ENCODE results near the gene CKB.

Gene CKB

GRCh38 chr14:103504991-103505565 is 17.6 kb downstream of the CKB start:
- Histone ChIP-seq H3K27me3 (ENCODE audit: low read length) (no peaks in the 10 kb centered on the region), H3K9ac (ENCODE audit: low read length) (no peak overlapping the region), H3F3A (ENCODE audit: insufficient read depth) (no peaks in the 10 kb centered on the region), H3K4me2 (ENCODE audit: low read depth, low read length, poor library complexity, severe bottlenecking) (no peak overlapping the region), H3K9me2 (replicated peaks; ENCODE audit: insufficient read depth, low read length) (no peaks in the 10 kb centered on the region), H3K4me3 (ENCODE audit: insufficient read depth, low read length, poor library complexity, severe bottlenecking) (no peak overlapping the region), H3K9me3 (ENCODE audit: insufficient read depth, low read length) (no peaks in the 10 kb centered on the region), H4K20me1 (ENCODE audit: low read depth, low read length) (no peaks in the 10 kb centered on the region), H2AFZ (ENCODE audit: low read depth, low read length, severe bottlenecking) (no peak overlapping the region), H3K27ac (ENCODE audit: low read depth, low read length) (no peak overlapping the region), H3K36me3 (ENCODE audit: low read length) (no peaks in the 10 kb centered on the region), H3K79me2 (ENCODE audit: insufficient read depth, low read length) (no peaks in the 10 kb centered on the region)
- no peak for TF ChIP-seq EZH2phosphoT487 (conservative IDR thresholded peaks at IDR 0.05; ENCODE audit: low read length)

DNA sequence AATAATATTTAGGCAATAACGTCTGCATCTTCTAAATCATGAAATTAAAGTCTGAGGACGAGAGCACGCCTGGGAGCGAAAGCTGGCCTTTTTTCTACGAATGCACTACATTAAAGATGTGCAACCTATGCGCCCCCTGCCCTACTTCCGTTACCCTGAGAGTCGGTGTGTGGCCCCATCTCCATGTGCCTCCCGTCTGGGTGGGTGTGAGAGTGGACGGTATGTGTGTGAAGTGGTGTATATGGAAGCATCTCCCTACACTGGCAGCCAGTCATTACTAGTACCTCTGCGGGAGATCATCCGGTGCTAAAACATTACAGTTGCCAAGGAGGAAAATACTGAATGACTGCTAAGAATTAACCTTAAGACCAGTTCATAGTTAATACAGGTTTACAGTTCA is 19.3 kb downstream of the CKB start:
- Histone ChIP-seq H2AFZ (ENCODE audit: low read depth, low read length, severe bottlenecking) (no peak overlapping the region), H3K9me3 (ENCODE audit: insufficient read depth, low read length) (no peaks in the 10 kb centered on the region), H3K27me3 (ENCODE audit: low read length) (no peaks in the 10 kb centered on the region), H3K27ac (ENCODE audit: low read depth, low read length) (no peak overlapping the region), H3K79me2 (ENCODE audit: insufficient read depth, low read length) (no peaks in the 10 kb centered on the region), H3K4me3 (ENCODE audit: insufficient read depth, low read length, poor library complexity, severe bottlenecking) (no peak overlapping the region), H3K9me2 (replicated peaks; ENCODE audit: insufficient read depth, low read length) (no peaks in the 10 kb centered on the region), H3K9ac (ENCODE audit: low read length) (no peak overlapping the region), H4K20me1 (ENCODE audit: low read depth, low read length) (no peaks in the 10 kb centered on the region), H3K4me2 (ENCODE audit: low read depth, low read length, poor library complexity, severe bottlenecking) (no peak overlapping the region), H3K36me3 (ENCODE audit: low read length) (peaks cover 3% of the 10 kb centered on the region; the same call in 1 of the 2 replicates), H3F3A (ENCODE audit: insufficient read depth) (0 out of 2 replicates have a peak, but pooled peaks cover 6% of the 10 kb centered on the region)
- no peak for TF ChIP-seq EZH2phosphoT487 (conservative IDR thresholded peaks at IDR 0.05; ENCODE audit: low read length)
- TF ChIP-seq CTCF (IDR thresholded peaks at IDR 0.05; ENCODE audit: insufficient read depth, low read length, poor library complexity, severe bottlenecking): no peak

DNA sequence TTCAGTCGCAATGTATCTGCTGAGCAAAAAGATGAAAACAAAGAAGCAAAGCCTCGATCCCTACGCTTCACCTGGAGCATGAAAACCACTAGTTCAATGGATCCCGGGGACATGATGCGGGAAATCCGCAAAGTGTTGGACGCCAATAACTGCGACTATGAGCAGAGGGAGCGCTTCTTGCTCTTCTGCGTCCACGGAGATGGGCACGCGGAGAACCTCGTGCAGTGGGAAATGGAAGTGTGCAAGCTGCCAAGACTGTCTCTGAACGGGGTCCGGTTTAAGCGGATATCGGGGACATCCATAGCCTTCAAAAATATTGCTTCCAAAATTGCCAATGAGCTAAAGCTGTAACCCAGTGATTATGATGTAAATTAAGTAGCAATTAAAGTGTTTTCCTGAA is 19.8 kb downstream of the CKB start:
- Histone ChIP-seq H3K4me2 (ENCODE audit: low read depth, low read length, poor library complexity, severe bottlenecking) (no peak overlapping the region), H3K9me2 (replicated peaks; ENCODE audit: insufficient read depth, low read length) (no peaks in the 10 kb centered on the region), H3K9ac (ENCODE audit: low read length) (no peak overlapping the region), H3K9me3 (ENCODE audit: insufficient read depth, low read length) (no peaks in the 10 kb centered on the region), H3F3A (ENCODE audit: insufficient read depth) (0 out of 2 replicates have a peak, but pooled peaks cover 6% of the 10 kb centered on the region), H3K27me3 (ENCODE audit: low read length) (no peaks in the 10 kb centered on the region), H3K27ac (ENCODE audit: low read depth, low read length) (no peak overlapping the region), H3K79me2 (ENCODE audit: insufficient read depth, low read length) (no peaks in the 10 kb centered on the region), H4K20me1 (ENCODE audit: low read depth, low read length) (no peaks in the 10 kb centered on the region), H2AFZ (ENCODE audit: low read depth, low read length, severe bottlenecking) (no peak overlapping the region), H3K4me3 (ENCODE audit: insufficient read depth, low read length, poor library complexity, severe bottlenecking) (no peak overlapping the region), H3K36me3 (ENCODE audit: low read length) (peaks cover 3% of the 10 kb centered on the region; the same call in 1 of the 2 replicates)
- TF ChIP-seq CTCF (IDR thresholded peaks at IDR 0.05; ENCODE audit: insufficient read depth, low read length, poor library complexity, severe bottlenecking) (no peak), EZH2phosphoT487 (conservative IDR thresholded peaks at IDR 0.05; ENCODE audit: low read length) (no peak)

- no peak overlapping the region for H3K9ac ChIP-seq (ENCODE audit: low read length)
- H3K27me3 ChIP-seq (ENCODE audit: low read length): no peaks in the 10 kb centered on the region
- TF ChIP-seq EZH2phosphoT487 (conservative IDR thresholded peaks at IDR 0.05; ENCODE audit: low read length) (no peak), CTCF (IDR thresholded peaks at IDR 0.05; ENCODE audit: insufficient read depth, low read length, poor library complexity, severe bottlenecking) (no peak)
- no peaks in the 10 kb centered on the region for H4K20me1 ChIP-seq (ENCODE audit: low read depth, low read length)
- H2AFZ ChIP-seq (ENCODE audit: low read depth, low read length, severe bottlenecking): no peak overlapping the region
- H3K36me3 ChIP-seq (ENCODE audit: low read length): peaks cover 3% of the 10 kb centered on the region; the same call in 1 of the 2 replicates
- H3K27ac ChIP-seq (ENCODE audit: low read depth, low read length): no peak overlapping the region
- H3K4me3 ChIP-seq (ENCODE audit: insufficient read depth, low read length, poor library complexity, severe bottlenecking): no peak overlapping the region
- H3K79me2 ChIP-seq (ENCODE audit: insufficient read depth, low read length): no peaks in the 10 kb centered on the region
- H3F3A ChIP-seq (ENCODE audit: insufficient read depth): 0 out of 2 replicates have a peak, but pooled peaks cover 6% of the 10 kb centered on the region
- H3K4me2 ChIP-seq (ENCODE audit: low read depth, low read length, poor library complexity, severe bottlenecking): no peak overlapping the region
- no peaks in the 10 kb centered on the region for H3K9me2 ChIP-seq (replicated peaks; ENCODE audit: insufficient read depth, low read length)
- H3K9me3 ChIP-seq (ENCODE audit: insufficient read depth, low read length): no peaks in the 10 kb centered on the region
These were observed 20.5 kb downstream of the CKB start for GRCh38 chr14:103501921-103502669.

Measured in SU-DHL-6 (cell line).